ENCODE data around the gene ST3GAL6. TPM values are rescaled to one million over a fixed set of nuclear protein-coding genes. Genes with fewer than 3 reads are reported as not detected.

The ST3GAL6 gene
- total and polyA plus RNA-seq, 10 of the 15 experiments (the other 5 are each of a cell fraction or from before 2014, with no cell fraction given), result 19.5 to 41.2 (median 37.4) TPM

DNA sequence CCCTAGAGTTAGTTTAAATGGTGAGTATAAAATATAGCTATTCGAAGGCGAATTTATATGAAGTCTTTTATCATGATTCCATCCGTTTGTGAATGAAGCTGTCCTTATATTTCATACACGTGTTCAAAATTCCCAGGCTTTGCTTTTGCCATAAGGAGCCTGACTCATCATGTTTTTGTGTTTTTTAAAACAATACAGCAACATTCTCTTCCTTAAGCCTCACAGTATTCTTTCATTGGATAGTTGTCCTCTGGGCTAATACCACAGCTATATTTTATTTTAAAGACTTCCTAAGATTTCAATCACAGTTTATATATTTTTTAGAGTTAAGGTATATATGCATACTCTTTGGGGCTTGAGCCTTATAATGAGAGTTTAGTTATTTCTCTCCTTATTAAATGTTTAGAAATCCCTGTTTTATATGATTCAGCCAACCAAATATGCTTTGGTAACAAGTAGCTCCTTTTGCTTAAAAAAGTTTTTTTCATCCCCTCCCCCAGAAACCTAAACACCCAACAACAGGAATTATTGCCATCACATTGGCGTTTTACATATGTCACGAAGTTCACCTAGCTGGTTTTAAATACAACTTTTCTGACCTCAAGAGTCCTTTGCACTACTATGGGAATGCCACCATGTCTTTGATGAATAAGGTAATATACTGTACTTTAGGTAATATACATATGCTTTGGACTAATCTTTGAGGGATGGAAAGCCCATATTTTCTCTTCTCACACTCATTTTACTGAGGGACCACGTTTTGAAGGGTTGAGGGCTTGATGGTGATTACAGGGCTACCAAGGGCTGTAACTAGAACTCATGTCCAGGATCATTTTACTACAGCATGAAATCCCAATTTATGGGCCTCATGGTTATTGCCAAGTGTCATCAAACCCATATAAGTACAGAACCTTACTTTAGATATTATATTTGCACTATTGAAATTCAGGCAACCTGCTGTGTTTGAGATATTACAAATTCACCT, 28.5 kb downstream of the ST3GAL6 start:
- peaks cover 0 to 3% of the 10 kb centered on the region in 2 experiments; a peak in 3 of 4 replicates for H3K36me3 ChIP-seq (ENCODE audit: control insufficient read depth in 2 of 2, insufficient read depth in 2 of 2, low read length in 1 of 2)
- POLR2A ChIA-PET, result no interaction called here
- no peaks in the 10 kb centered on the region for H3K9me3 ChIP-seq (replicated peaks; ENCODE audit: control insufficient read depth, insufficient read depth, low read length)
- H4K20me1 ChIP-seq (ENCODE audit: control insufficient read depth, insufficient read depth), result no peaks in the 10 kb centered on the region
- 65% methylated on average over 7 of the region's 7 CpGs for WGBS (ENCODE audit: insufficient coverage, insufficient replicate concordance, low lambda C conversion rate, missing lambda C conversion rate)
- H3K27me3 ChIP-seq (replicated peaks in 1 of 2; ENCODE audit: control insufficient read depth in 2 of 2, insufficient read depth in 2 of 2, low read length in 1 of 2), result no peaks in the 10 kb centered on the region
- DNase-seq (ENCODE audit: low read depth, low spot score) (no peak), FAIRE-seq (no peak), ATAC-seq (no peak)
- CTCF ChIA-PET, result interaction anchor here (1.0 to 1.5 kb wide), 5 partner anchors 10 to 198 kb away, joined by 3 to 5 read pairs (median 3); no protein-coding TSS in a partner anchor
- SMC1A ChIA-PET (ENCODE audit: uncharacterized antibody, unreplicated experiment), result interaction anchor here (0.8 to 1.3 kb wide), 12 partner anchors 8 to 192 kb away, joined by 3 to 5 read pairs (median 3); no protein-coding TSS in a partner anchor
- no peaks in the 10 kb centered on the region for H3K4me1 ChIP-seq (ENCODE audit: control insufficient read depth, insufficient read depth, low read length)
- H3K9ac ChIP-seq (ENCODE audit: control insufficient read depth, insufficient read depth, low read length), result no peak overlapping the region
- H3K4me2 ChIP-seq (ENCODE audit: control insufficient read depth, insufficient read depth), result no peak overlapping the region
- H2AFZ ChIP-seq (ENCODE audit: control insufficient read depth, low read depth, low read length), result no peak overlapping the region
- in situ Hi-C loops (cut with MboI), result no loop called here
- BruUV-seq (replicated peaks), result no TSS peak
- intact Hi-C loops (cut with micrococcal nuclease; ENCODE audit: unreplicated experiment), result no loop called here
- RAD21 ChIA-PET (ENCODE audit: unreplicated experiment), result interaction anchor here (0.9 kb wide), 1 partner anchor 56 kb away, joined by 3 read pairs; no protein-coding TSS in a partner anchor
- no peak overlapping the region for H3K4me3 ChIP-seq
- H3K79me2 ChIP-seq (ENCODE audit: control insufficient read depth, insufficient read depth, low read length), result no peaks in the 10 kb centered on the region
- no peak overlapping the region for H3K27ac ChIP-seq (ENCODE audit: control insufficient read depth, insufficient read depth)
- no peak for TF ChIP-seq PBX3 (IDR thresholded peaks at IDR 0.05; ENCODE audit: insufficient replicate concordance, low read depth, low read length)
- no peak for TF ChIP-seq NR2C2 (IDR thresholded peaks at IDR 0.05; ENCODE audit: borderline replicate concordance, control insufficient read depth, insufficient read length, low read depth)
- no peak for TF ChIP-seq POLR2AphosphoS5 (IDR thresholded peaks at IDR 0.05; ENCODE audit: low read length)
- no peak for TF ChIP-seq ATF3 (IDR thresholded peaks at IDR 0.05; ENCODE audit: borderline replicate concordance, extremely low read depth, low read depth, low read length)
- TF ChIP-seq ZBTB4 (CRISPR knock-in tag; IDR thresholded peaks at IDR 0.05), result no peak
- TF ChIP-seq PAX5 (IDR thresholded peaks at IDR 0.05; ENCODE audit: borderline replicate concordance, low read depth, low read length), result no peak
- TF ChIP-seq NRF1 (conservative IDR thresholded peaks at IDR 0.05; ENCODE audit: low read depth, low read length), result no peak
- TF ChIP-seq CREM (IDR thresholded peaks at IDR 0.05; ENCODE audit: low read depth), result no peak
- no peak for TF ChIP-seq ZBTB33 (IDR thresholded peaks at IDR 0.05)
- TF ChIP-seq GABPA (IDR thresholded peaks at IDR 0.05; ENCODE audit: low read depth), result no peak
- TF ChIP-seq NR2C1 (IDR thresholded peaks at IDR 0.05), result no peak
- TF ChIP-seq MEF2A (IDR thresholded peaks at IDR 0.05; ENCODE audit: insufficient read depth, low read depth, low read length), result no peak
- no peak for TF ChIP-seq IRF4 (IDR thresholded peaks at IDR 0.05; ENCODE audit: low read depth, low read length)
- no peak for TF ChIP-seq IRF5 (IDR thresholded peaks at IDR 0.05; ENCODE audit: borderline replicate concordance)
